ENCODE results near the gene NCAM2. TPM values are rescaled to one million over a fixed set of nuclear protein-coding genes. Genes with fewer than 3 reads are reported as not detected.

The NCAM2 gene
- total and polyA plus RNA-seq, 7 donors: 0.14 to 2.4 (median 0.62) TPM

- TF ChIP-seq CTCF (IDR thresholded peaks at IDR 0.05): no peak
- Histone ChIP-seq H3K36me3 (ENCODE audit: insufficient read depth in 1 of 2, low read depth in 1 of 2) (no peaks in the 10 kb centered on the region), H3K4me3 (no peak overlapping the region), H3K27me3 (ENCODE audit: insufficient read depth in 3 of 3, low read length in 2 of 3) (no peaks in the 10 kb centered on the region), H3K27ac (no peak overlapping the region), H3K4me1 (no peaks in the 10 kb centered on the region), H3K9me3 (no peaks in the 10 kb centered on the region)
- 94 to 96% (median 95%) methylated on average over 12 of the region's 12 CpGs for WGBS, 3 donors
- ATAC-seq (no peak), DNase-seq (no peak)
- intact Hi-C loops (cut with DNase I): no loop called here
Measured at GRCh38 chr21:21158376-21158918, 160.2 kb downstream of the NCAM2 start.

- no peaks in the 10 kb centered on the region for H3K9me3 ChIP-seq
- no peak overlapping the region for H3K4me3 ChIP-seq
- DNase-seq (no peak), ATAC-seq (no peak)
- no peak overlapping the region for H3K27ac ChIP-seq
- H3K36me3 ChIP-seq (ENCODE audit: insufficient read depth in 1 of 2, low read depth in 1 of 2): no peaks in the 10 kb centered on the region
- 83 to 87% (median 86%) methylated on average over 3 of the region's 3 CpGs for WGBS, 3 donors
- TF ChIP-seq CTCF (IDR thresholded peaks at IDR 0.05): no peak
- intact Hi-C loops (cut with DNase I): no loop called here
- no peaks in the 10 kb centered on the region for H3K27me3 ChIP-seq (ENCODE audit: insufficient read depth in 3 of 3, low read length in 2 of 3)
- H3K4me1 ChIP-seq: no peaks in the 10 kb centered on the region
Measured at GRCh38 chr21:21159253-21159899, 161.2 kb downstream of the NCAM2 start.

GRCh38 chr21:21162786-21163185 lies 164.6 kb downstream of the NCAM2 start:
- WGBS, 3 donors: 86 to 89% (median 87%) methylated on average over 4 of the region's 4 CpGs
- ATAC-seq (no peak), DNase-seq (no peak)
- Histone ChIP-seq H3K27ac (no peak overlapping the region), H3K9me3 (no peaks in the 10 kb centered on the region), H3K36me3 (ENCODE audit: insufficient read depth in 1 of 2, low read depth in 1 of 2) (no peaks in the 10 kb centered on the region), H3K27me3 (ENCODE audit: insufficient read depth in 3 of 3, low read length in 2 of 3) (no peaks in the 10 kb centered on the region), H3K4me1 (no peaks in the 10 kb centered on the region), H3K4me3 (no peak overlapping the region)
- intact Hi-C loops (cut with DNase I): loop anchor here in 1 of 2 donors (10.0 kb wide), 1 partner anchor 1622 kb away; no protein-coding TSS in a partner anchor
- no peak for TF ChIP-seq CTCF (IDR thresholded peaks at IDR 0.05)

- TF ChIP-seq CTCF (IDR thresholded peaks at IDR 0.05): peak; percentile 47
- WGBS, 3 donors: 3 to 14% (median 12%) methylated on average over 1 of the region's 1 CpG
- intact Hi-C loops (cut with DNase I): loop anchor here in 1 of 2 donors (10.0 kb wide), 1 partner anchor 1621 kb away; no protein-coding TSS in a partner anchor
Measured at GRCh38 chr21:21163904-21164303, 165.7 kb downstream of the NCAM2 start.

More at GRCh38 chr21:21163904-21164303, 165.7 kb downstream of the NCAM2 start:
- H3K9me3 ChIP-seq: no peaks in the 10 kb centered on the region
- H3K4me1 ChIP-seq: no peaks in the 10 kb centered on the region
- ATAC-seq (no peak), DNase-seq (no peak)
- H3K27ac ChIP-seq: no peak overlapping the region
- no peaks in the 10 kb centered on the region for H3K27me3 ChIP-seq (ENCODE audit: insufficient read depth in 3 of 3, low read length in 2 of 3)
- H3K4me3 ChIP-seq: no peak overlapping the region
- H3K36me3 ChIP-seq (ENCODE audit: insufficient read depth in 1 of 2, low read depth in 1 of 2): no peaks in the 10 kb centered on the region
